SJSA1 (cell line): ENCODE measurements around the gene ASNS. TPM values are rescaled to one million over a fixed set of nuclear protein-coding genes. Genes with fewer than 3 reads are reported as not detected.
A peak's percentile ranks its signal among the peaks of the same experiment; 100 is the strongest.
"Not testable (repeated sequence)": the region's sequence is repeated elsewhere in the genome, so short reads cannot be mapped to it uniquely, and the experiment has no call there.

Experiments used
- DNase-seq, 2 experiments: peaks; one replicate each; pipeline ENCODE4 v3.0.0-alpha.2; 2015 to 2020; ENCODE audit warnings: low spot score in 2 of 2, low read depth in 1 of 2
- H3K27ac ChIP-seq: fragments of 250-450 bp; sonication (Bioruptor Pico); 2 replicates; pipeline ENCODE4 v1.5.1; 2020; ENCODE audit warnings: mild to moderate bottlenecking, moderate library complexity
- H3K27me3 ChIP-seq: fragments of 250-450 bp; sonication (Bioruptor Pico); replicated peaks from 2 replicates; pipeline ENCODE4 v1.5.1; 2020; ENCODE audit warnings: mild to moderate bottlenecking, moderate library complexity
- H3K36me3 ChIP-seq: fragments of 250-450 bp; sonication (Bioruptor Pico); 2 replicates; pipeline ENCODE4 v1.5.1; 2020; ENCODE audit warnings: mild to moderate bottlenecking
- H3K4me1 ChIP-seq: fragments of 250-450 bp; sonication (Bioruptor Pico); replicated peaks from 2 replicates; pipeline ENCODE4 v1.6.1; 2021; ENCODE audit warnings: mild to moderate bottlenecking
- H3K4me3 ChIP-seq: fragments of 250-450 bp; sonication (Bioruptor Pico); 2 replicates; pipeline ENCODE4 v1.5.1; 2020; ENCODE audit warnings: mild to moderate bottlenecking
- H3K9me3 ChIP-seq: fragments of 250-450 bp; sonication (Bioruptor Pico); replicated peaks from 2 replicates; pipeline ENCODE4 v1.5.1; 2020; ENCODE audit warnings: mild to moderate bottlenecking
- total RNA-seq: library from RNA; depleted of rRNA; stranded (reverse); fragments of >200 nt; shearing (Covaris generic); gene quantifications from 2 replicates; pipeline ENCODE4 v1.2.3, GENCODE V29; 2014; rRNA removed

ASNS gene
- 13.1 and 13.5 TPM in 2 replicates for total RNA-seq

- Histone ChIP-seq H3K27ac (no peak within 1 kb of the TSS), H3K9me3 (no peaks in the 10 kb centered on the region), H3K27me3 (no peaks in the 10 kb centered on the region), H3K36me3 (no peaks in the 10 kb centered on the region), H3K4me1 (peaks cover 3% of the 10 kb centered on the region; the same call in 1 of the 2 replicates), H3K4me3 (peak within 1 kb of the TSS; percentile 63)
- peak; percentile 72 to 85 for DNase-seq
These were observed at the start of gene ASNS for GRCh38 chr7:97872025-97872669. ASNS (minus strand) TSS chr7:97872408; CDS start chr7:97869156, 3,252 bp downstream.

GRCh38 chr7:97921254-97921653 is 49.0 kb upstream of the ASNS start:
- not testable (repeated sequence) for H3K27me3 ChIP-seq, H3K4me1 ChIP-seq, H3K4me3 ChIP-seq, H3K36me3 ChIP-seq, DNase-seq, H3K27ac ChIP-seq, H3K9me3 ChIP-seq

- not testable (repeated sequence) for H3K36me3 ChIP-seq, DNase-seq, H3K4me3 ChIP-seq, H3K27ac ChIP-seq, H3K9me3 ChIP-seq, H3K27me3 ChIP-seq, H3K4me1 ChIP-seq
These were observed 43.1 kb upstream of the ASNS start for GRCh38 chr7:97915267-97915666.

- not testable (repeated sequence) for DNase-seq, H3K4me3 ChIP-seq, H3K27ac ChIP-seq, H3K27me3 ChIP-seq, H3K36me3 ChIP-seq, H3K4me1 ChIP-seq, H3K9me3 ChIP-seq
These were observed 40.1 kb upstream of the ASNS start for GRCh38 chr7:97912294-97912693.

- DNase-seq, H3K4me1 ChIP-seq, H3K27me3 ChIP-seq, H3K36me3 ChIP-seq, H3K9me3 ChIP-seq, H3K27ac ChIP-seq, H3K4me3 ChIP-seq: not testable (repeated sequence)
These were observed 24.7 kb upstream of the ASNS start for GRCh38 chr7:97896893-97897292.

GRCh38 chr7:97891721-97892120 is 19.5 kb upstream of the ASNS start:
- H3K4me3 ChIP-seq, H3K4me1 ChIP-seq, H3K27me3 ChIP-seq, H3K36me3 ChIP-seq, H3K27ac ChIP-seq, DNase-seq, H3K9me3 ChIP-seq: not testable (repeated sequence)

GRCh38 chr7:97879527-97879926 is 7.3 kb upstream of the ASNS start:
- H3K4me1 ChIP-seq, H3K36me3 ChIP-seq, H3K9me3 ChIP-seq, H3K27me3 ChIP-seq, H3K4me3 ChIP-seq, DNase-seq, H3K27ac ChIP-seq: not testable (repeated sequence)

GRCh38 chr7:97874894-97875293 is 2.7 kb upstream of the ASNS start:
- DNase-seq, H3K4me1 ChIP-seq, H3K4me3 ChIP-seq, H3K9me3 ChIP-seq, H3K27ac ChIP-seq, H3K27me3 ChIP-seq, H3K36me3 ChIP-seq: not testable (repeated sequence)

GRCh38 chr7:97873606-97874005 is 1.4 kb upstream of the ASNS start:
- Histone ChIP-seq H3K4me3 (no peak overlapping the region), H3K27me3 (no peaks in the 10 kb centered on the region), H3K27ac (no peak overlapping the region), H3K9me3 (no peaks in the 10 kb centered on the region), H3K36me3 (no peaks in the 10 kb centered on the region), H3K4me1 (peaks cover 3% of the 10 kb centered on the region; the same call in 1 of the 2 replicates)
- no peak for DNase-seq

- H3K9me3 ChIP-seq: no peaks in the 10 kb centered on the region
- no peaks in the 10 kb centered on the region for H3K27me3 ChIP-seq
- no peaks in the 10 kb centered on the region for H3K36me3 ChIP-seq
- H3K27ac ChIP-seq: no peak overlapping the region
- peak overlapping the region; percentile 63 for H3K4me3 ChIP-seq
- DNase-seq: no peak
- peaks cover 3% of the 10 kb centered on the region; the same call in 1 of the 2 replicates for H3K4me1 ChIP-seq
These were observed 566 bp downstream of the ASNS start for GRCh38 chr7:97871659-97872024.

- H3K27me3 ChIP-seq: no peaks in the 10 kb centered on the region
- no peaks in the 10 kb centered on the region for H3K36me3 ChIP-seq
- peaks cover 3% of the 10 kb centered on the region; the same call in 1 of the 2 replicates for H3K4me1 ChIP-seq
- H3K4me3 ChIP-seq: no peak overlapping the region
- DNase-seq: no peak
- no peaks in the 10 kb centered on the region for H3K9me3 ChIP-seq
- no peak overlapping the region for H3K27ac ChIP-seq
These were observed 3.4 kb downstream of the ASNS start for GRCh38 chr7:97868788-97869187.

GRCh38 chr7:97868314-97868713 is 3.9 kb downstream of the ASNS start:
- Histone ChIP-seq H3K4me3 (no peak overlapping the region), H3K4me1 (peaks cover 3% of the 10 kb centered on the region; the same call in 1 of the 2 replicates), H3K36me3 (no peaks in the 10 kb centered on the region), H3K9me3 (no peaks in the 10 kb centered on the region), H3K27me3 (no peaks in the 10 kb centered on the region), H3K27ac (no peak overlapping the region)
- DNase-seq: no peak

GRCh38 chr7:97865104-97865503 is 7.1 kb downstream of the ASNS start:
- H3K36me3 ChIP-seq: no peaks in the 10 kb centered on the region
- no peak for DNase-seq
- no peaks in the 10 kb centered on the region for H3K27me3 ChIP-seq
- H3K27ac ChIP-seq: no peak overlapping the region
- H3K9me3 ChIP-seq: no peaks in the 10 kb centered on the region
- no peaks in the 10 kb centered on the region for H3K4me1 ChIP-seq
- no peak overlapping the region for H3K4me3 ChIP-seq

GRCh38 chr7:97859606-97860204 is 12.5 kb downstream of the ASNS start:
- DNase-seq: no peak
- H3K36me3 ChIP-seq: no peaks in the 10 kb centered on the region
- H3K9me3 ChIP-seq: no peaks in the 10 kb centered on the region
- no peaks in the 10 kb centered on the region for H3K27me3 ChIP-seq
- H3K4me3 ChIP-seq: no peak overlapping the region
- no peak overlapping the region for H3K27ac ChIP-seq
- H3K4me1 ChIP-seq: no peaks in the 10 kb centered on the region

GRCh38 chr7:97858221-97858620 is 14.0 kb downstream of the ASNS start:
- Histone ChIP-seq H3K4me3 (no peak overlapping the region), H3K27me3 (no peaks in the 10 kb centered on the region), H3K27ac (no peak overlapping the region), H3K36me3 (no peaks in the 10 kb centered on the region), H3K4me1 (no peaks in the 10 kb centered on the region), H3K9me3 (no peaks in the 10 kb centered on the region)
- no peak for DNase-seq
